A673 (cell line): ENCODE data around the gene SKA1.

Experiments used
- CTCF ChIP-seq: fragments of 300-800, 200-600 bp; sonication (generic); conservative IDR thresholded peaks from 2 replicates; pipeline ENCODE4 v1.5.1; 2017; ENCODE audit warnings: low read depth, mild to moderate bottlenecking, antibody characterized with exemption, low read length, moderate library complexity, mixed read lengths
- EZH2 ChIP-seq: fragments of 200-600 bp; sonication (generic); IDR thresholded peaks from 2 replicates; pipeline ENCODE4 v1.6.1; 2017; ENCODE audit warnings: borderline replicate concordance, low read depth, mild to moderate bottlenecking, mixed read lengths, antibody characterized with exemption, low read length; ENCODE audit not compliant: poor library complexity, severe bottlenecking

- TF ChIP-seq CTCF (peak; percentile 63), EZH2 (no peak)
Measured at GRCh38 chr18:50429207-50429948, 54.5 kb downstream of the SKA1 start.
